Naive thymus-derived CD4-positive, alpha-beta T cell (primary cell): ENCODE data around the gene ZNF860. TPM values are rescaled to one million over a fixed set of nuclear protein-coding genes. Genes with fewer than 3 reads are reported as not detected.

Experiments
- ATAC-seq: fragments of 150-1000 bp; cut with Tn5 transposase; 2 replicates; pipeline ENCODE4 v1.10.0; 2021; ENCODE audit warnings: mild to moderate bottlenecking, moderate library complexity
- CTCF ChIA-PET: fragments of 350-600 bp; sonication (Branson Sonifier 250); formaldehyde crosslinking; loops from one replicate; lab custom pipeline; 2021; ENCODE audit warnings: antibody characterized with exemption; lab: Charles Lee
- POLR2A ChIA-PET: fragments of 350-600 bp; sonication (Branson Sonifier 250); formaldehyde crosslinking; loops from one replicate; lab custom pipeline; 2021; ENCODE audit warnings: antibody characterized with exemption, inconsistent platforms; lab: Charles Lee
- DNase-seq, 9 donors: peaks; one replicate each; pipeline versions ENCODE4 v3.0.0 to v3.0.0-alpha.2; 2020 to 2022; ENCODE audit warnings: mixed read lengths in 1 of 9
- H3K27ac ChIP-seq: one replicate; pipeline ENCODE4 v1.7.0; 2013; ENCODE audit warnings: mild to moderate bottlenecking, low read depth, low read length, moderate library complexity
- H3K27me3 ChIP-seq, 2 donors: one replicate each; pipeline ENCODE4 v1.7.0; 2013; ENCODE audit warnings: low read length in 2 of 2, mild to moderate bottlenecking in 2 of 2, moderate library complexity in 2 of 2; ENCODE audit not compliant: control insufficient read depth in 2 of 2, insufficient read depth in 2 of 2
- H3K36me3 ChIP-seq, 3 experiments: 1 replicate in 2 of 3; 2 replicates in 1 of 3; pipeline ENCODE4 v1.7.0; 2013; ENCODE audit warnings: low read length in 3 of 3, mild to moderate bottlenecking in 3 of 3, moderate library complexity in 1 of 3; ENCODE audit not compliant: insufficient read depth in 3 of 3, control insufficient read depth in 2 of 3
- H3K4me1 ChIP-seq, 2 donors: one replicate each; pipeline ENCODE4 v1.7.0; 2013; ENCODE audit warnings: low read length in 2 of 2, mild to moderate bottlenecking in 2 of 2, moderate library complexity in 1 of 2; ENCODE audit not compliant: control insufficient read depth in 2 of 2, insufficient read depth in 2 of 2
- H3K4me3 ChIP-seq: 2 replicates; pipeline ENCODE4 v1.7.0; 2013; ENCODE audit warnings: mild to moderate bottlenecking, low read length
- H3K9me3 ChIP-seq, 3 experiments: 1 replicate in 2 of 3; 2 replicates in 1 of 3; pipeline ENCODE4 v1.7.0; 2013; ENCODE audit warnings: low read length in 3 of 3; ENCODE audit not compliant: control insufficient read depth in 2 of 3
- H3K27ac Mint-ChIP-seq, 9 donors: one replicate each; pipeline ENCODE4 v1.8.0; 2020 to 2022; ENCODE audit warnings: mixed read lengths in 9 of 9, mild to moderate bottlenecking in 8 of 9, moderate library complexity in 5 of 9, inconsistent platforms in 2 of 9
- H3K27me3 Mint-ChIP-seq, 5 donors: one replicate each; pipeline ENCODE4 v1.8.0; 2021 to 2022; ENCODE audit warnings: mixed read lengths in 5 of 5, mild to moderate bottlenecking in 1 of 5
- H3K36me3 Mint-ChIP-seq, 5 donors: one replicate each; pipeline ENCODE4 v1.8.0; 2020 to 2022; ENCODE audit warnings: mixed read lengths in 5 of 5, mild to moderate bottlenecking in 3 of 5, inconsistent platforms in 1 of 5
- H3K4me1 Mint-ChIP-seq, 7 donors: one replicate each; pipeline ENCODE4 v1.8.0; 2020 to 2022; ENCODE audit warnings: mixed read lengths in 7 of 7, mild to moderate bottlenecking in 3 of 7, inconsistent platforms in 1 of 7
- H3K4me3 Mint-ChIP-seq, 10 donors: one replicate each; pipeline ENCODE4 v1.8.0; 2020 to 2022; ENCODE audit warnings: mild to moderate bottlenecking in 10 of 10, mixed read lengths in 10 of 10, moderate library complexity in 6 of 10, inconsistent platforms in 2 of 10
- H3K9me3 Mint-ChIP-seq, 11 donors: one replicate each; pipeline ENCODE4 v1.8.0; 2020 to 2022; ENCODE audit warnings: mixed read lengths in 11 of 11, mild to moderate bottlenecking in 4 of 11, inconsistent platforms in 1 of 11, moderate library complexity in 1 of 11
- intact Hi-C, 2 donors: fragments of 100-400 bp; cut with micrococcal nuclease; formaldehyde crosslinking; loops; one replicate each; pipeline ENCODE4 v1.15.1; 2023
- polyA plus RNA-seq, 2 donors: library from polyadenylated mRNA; unstranded; fragments of 300-500 nt; fragmentation: Illumina TruSeq; gene quantifications; one replicate each; pipeline ENCODE4 v1.2.3, GENCODE V29; 2021
- total RNA-seq, 6 experiments: library from RNA in 5 of 6; stranded (reverse) in 5 of 6; gene quantifications; 1 replicate in 5 of 6; 2 replicates in 1 of 6; pipeline ENCODE4 v1.2.3 and lab custom pipeline; 2021 to 2026

The ZNF860 gene
- total and polyA plus RNA-seq, 7 experiments from 2014 or later, result 0.11 to 0.32 (median 0.15) TPM; not detected in 4

DNA sequence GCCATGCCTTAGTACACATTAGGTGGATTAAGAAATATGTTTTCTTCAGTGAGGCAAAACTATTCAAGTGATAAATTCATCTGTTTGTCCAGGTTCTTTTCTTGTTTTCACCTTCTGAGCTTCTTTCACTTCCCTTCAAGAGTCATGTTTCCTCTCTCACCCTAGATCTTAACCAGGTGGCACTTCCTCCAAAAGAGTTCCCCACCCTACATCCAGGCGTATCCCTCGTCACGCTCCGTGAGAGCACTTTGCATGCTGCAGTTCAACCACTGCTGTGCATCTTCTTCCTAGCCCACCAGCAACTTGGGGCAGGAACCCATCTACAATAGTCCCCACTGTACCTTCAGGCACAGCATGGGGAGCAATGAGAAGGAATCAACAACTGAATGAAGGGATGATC lies 29.3 kb upstream of the ZNF860 start:
- Mint-ChIP-seq H3K27ac (peak overlapping the region in 1 of 9 donors; percentile 2), H3K4me3 (peak overlapping the region in 1 of 10 donors; percentile 25), H3K27me3 (peaks cover 0 to 12% (median 0%) of the 10 kb centered on the region in 5 donors), H3K9me3 (peaks cover 4 to 31% (median 14%) of the 10 kb centered on the region in 11 donors), H3K4me1 (peaks cover 0 to 5% (median 0%) of the 10 kb centered on the region in 7 donors), H3K36me3 (peaks cover 0 to 9% (median 5%) of the 10 kb centered on the region in 5 donors)
- H3K9me3 ChIP-seq, result peaks cover 0 to 8% (median 0%) of the 10 kb centered on the region in 3 experiments
- H3K4me3 ChIP-seq, result no peak overlapping the region
- H3K36me3 ChIP-seq, result no peaks in the 10 kb centered on the region
- no peak for DNase-seq
- H3K27ac ChIP-seq, result no peak overlapping the region
- ATAC-seq, result peak; percentile 54
- POLR2A ChIA-PET, result no interaction called here
- H3K27me3 ChIP-seq, result no peaks in the 10 kb centered on the region
- CTCF ChIA-PET, result no interaction called here
- no peaks in the 10 kb centered on the region for H3K4me1 ChIP-seq
- intact Hi-C loops, result no loop called here

GRCh38 chr3:31953091-31953490 lies 28.5 kb upstream of the ZNF860 start:
- ATAC-seq (no peak), DNase-seq (no peak)
- intact Hi-C loops, result no loop called here
- POLR2A ChIA-PET, result no interaction called here
- H3K27ac ChIP-seq, result no peak overlapping the region
- CTCF ChIA-PET, result interaction anchor here (0.5 kb wide), 1 partner anchor 1835 kb away, joined by 3 read pairs; no protein-coding TSS in a partner anchor
- peaks cover 0 to 5% (median 0%) of the 10 kb centered on the region in 7 donors for H3K4me1 Mint-ChIP-seq
- no peak overlapping the region for H3K4me3 Mint-ChIP-seq
- peaks cover 0 to 8% (median 0%) of the 10 kb centered on the region in 3 experiments for H3K9me3 ChIP-seq
- H3K4me1 ChIP-seq, result no peaks in the 10 kb centered on the region
- H3K27me3 ChIP-seq, result no peaks in the 10 kb centered on the region
- no peak overlapping the region for H3K27ac Mint-ChIP-seq
- H3K36me3 ChIP-seq, result no peaks in the 10 kb centered on the region
- H3K4me3 ChIP-seq, result no peak overlapping the region
- H3K27me3 Mint-ChIP-seq, result peaks cover 0 to 9% (median 0%) of the 10 kb centered on the region in 5 donors
- peaks cover 4 to 31% (median 14%) of the 10 kb centered on the region in 11 donors for H3K9me3 Mint-ChIP-seq
- peaks cover 0 to 9% (median 5%) of the 10 kb centered on the region in 5 donors for H3K36me3 Mint-ChIP-seq

- POLR2A ChIA-PET, result no interaction called here
- Mint-ChIP-seq H3K4me3 (no peak overlapping the region), H3K4me1 (peaks cover 0 to 5% (median 0%) of the 10 kb centered on the region in 7 donors), H3K36me3 (peaks cover 0 to 9% (median 5%) of the 10 kb centered on the region in 5 donors), H3K27ac (no peak overlapping the region), H3K27me3 (peaks cover 0 to 9% (median 0%) of the 10 kb centered on the region in 5 donors), H3K9me3 (peaks cover 4 to 30% (median 14%) of the 10 kb centered on the region in 11 donors)
- ATAC-seq (no peak), DNase-seq (no peak)
- Histone ChIP-seq H3K4me3 (no peak overlapping the region), H3K27me3 (no peaks in the 10 kb centered on the region), H3K27ac (no peak overlapping the region), H3K9me3 (peaks cover 0 to 8% (median 0%) of the 10 kb centered on the region in 3 experiments), H3K4me1 (no peaks in the 10 kb centered on the region), H3K36me3 (no peaks in the 10 kb centered on the region)
- CTCF ChIA-PET, result interaction anchor here (0.5 kb wide), 1 partner anchor 1835 kb away, joined by 3 read pairs; no protein-coding TSS in a partner anchor
- intact Hi-C loops, result no loop called here
These were observed 27.9 kb upstream of the ZNF860 start for GRCh38 chr3:31953636-31954035.

DNA sequence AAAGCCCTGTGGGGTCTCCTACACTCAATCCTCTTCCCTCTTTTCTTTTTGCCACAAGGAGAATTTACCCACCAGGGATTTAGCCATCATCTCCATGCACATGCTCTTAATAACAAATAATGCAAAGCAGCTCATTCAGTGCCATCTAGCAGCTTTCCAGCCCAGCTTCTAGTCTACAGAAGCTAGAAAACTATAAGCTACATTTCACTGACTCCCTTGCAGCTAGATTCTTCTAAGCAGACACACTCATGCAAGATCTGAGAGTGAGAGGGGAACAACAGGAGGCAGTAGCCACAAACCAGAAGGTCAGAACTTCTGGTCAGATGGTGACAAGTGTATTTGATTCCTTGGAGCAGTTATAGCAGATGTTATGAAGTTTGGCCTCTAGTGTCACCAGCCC lies 26.0 kb upstream of the ZNF860 start:
- H3K27ac ChIP-seq, result no peak overlapping the region
- peaks cover 0 to 8% (median 0%) of the 10 kb centered on the region in 3 experiments for H3K9me3 ChIP-seq
- DNase-seq (no peak), ATAC-seq (no peak)
- peaks cover 0 to 9% (median 5%) of the 10 kb centered on the region in 5 donors for H3K36me3 Mint-ChIP-seq
- H3K36me3 ChIP-seq, result no peaks in the 10 kb centered on the region
- H3K9me3 Mint-ChIP-seq, result peaks cover 3 to 23% (median 12%) of the 10 kb centered on the region in 11 donors
- H3K4me3 Mint-ChIP-seq, result no peak overlapping the region
- H3K4me1 ChIP-seq, result no peaks in the 10 kb centered on the region
- peaks cover 0 to 11% (median 0%) of the 10 kb centered on the region in 7 donors for H3K4me1 Mint-ChIP-seq
- no peaks in the 10 kb centered on the region for H3K27me3 ChIP-seq
- H3K27ac Mint-ChIP-seq, result no peak overlapping the region
- no peak overlapping the region for H3K4me3 ChIP-seq
- CTCF ChIA-PET, result no interaction called here
- POLR2A ChIA-PET, result no interaction called here
- intact Hi-C loops, result no loop called here
- peaks cover 0 to 9% (median 0%) of the 10 kb centered on the region in 5 donors for H3K27me3 Mint-ChIP-seq

- CTCF ChIA-PET, result no interaction called here
- no peak for ATAC-seq
- POLR2A ChIA-PET, result no interaction called here
- Mint-ChIP-seq H3K4me1 (peaks cover 0 to 17% (median 0%) of the 10 kb centered on the region in 7 donors), H3K27me3 (peaks cover 0 to 13% (median 0%) of the 10 kb centered on the region in 5 donors), H3K9me3 (peaks cover 3 to 20% (median 11%) of the 10 kb centered on the region in 11 donors), H3K27ac (no peak overlapping the region), H3K36me3 (peaks cover 0 to 9% (median 5%) of the 10 kb centered on the region in 5 donors), H3K4me3 (no peak overlapping the region)
- Histone ChIP-seq H3K27ac (no peak overlapping the region), H3K4me3 (no peak overlapping the region), H3K36me3 (no peaks in the 10 kb centered on the region), H3K4me1 (no peaks in the 10 kb centered on the region), H3K27me3 (no peaks in the 10 kb centered on the region), H3K9me3 (peaks cover 0 to 8% (median 0%) of the 10 kb centered on the region in 3 experiments)
- no peak for DNase-seq
- intact Hi-C loops, result no loop called here
These were observed 24.4 kb upstream of the ZNF860 start for GRCh38 chr3:31957106-31957505.

DNA sequence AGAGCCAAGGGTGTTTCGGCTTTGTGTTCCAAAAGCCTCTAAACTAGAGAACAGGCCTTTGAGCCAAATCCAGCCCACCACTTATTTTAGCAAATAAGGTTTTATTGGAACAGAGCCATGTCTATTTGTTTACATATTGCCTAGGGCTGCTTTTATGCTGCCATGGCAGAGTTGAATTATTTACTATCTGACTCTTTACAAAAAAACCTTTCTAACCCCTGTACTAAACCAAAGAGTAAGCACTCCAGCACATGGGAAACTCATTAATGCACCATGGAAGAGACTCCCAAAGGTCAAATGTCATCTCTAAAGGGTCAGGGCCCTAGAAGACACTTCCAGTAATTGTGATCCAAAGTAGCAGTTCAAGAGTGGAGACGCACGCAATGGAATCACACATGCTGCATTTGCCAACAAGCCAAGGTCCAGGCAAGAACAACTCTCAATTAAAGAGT lies 22.8 kb upstream of the ZNF860 start:
- DNase-seq, result no peak
- H3K9me3 ChIP-seq, result peaks cover 0 to 8% (median 0%) of the 10 kb centered on the region in 3 experiments
- POLR2A ChIA-PET, result no interaction called here
- H3K36me3 ChIP-seq, result no peaks in the 10 kb centered on the region
- intact Hi-C loops, result no loop called here
- no peak for ATAC-seq
- no peak overlapping the region for H3K4me3 ChIP-seq
- no peaks in the 10 kb centered on the region for H3K27me3 ChIP-seq
- no peak overlapping the region for H3K4me3 Mint-ChIP-seq
- peaks cover 3 to 20% (median 11%) of the 10 kb centered on the region in 11 donors for H3K9me3 Mint-ChIP-seq
- H3K27me3 Mint-ChIP-seq, result peaks cover 0 to 7% (median 0%) of the 10 kb centered on the region in 5 donors
- H3K27ac ChIP-seq, result no peak overlapping the region
- peaks cover 0 to 3% of the 10 kb centered on the region in 2 donors for H3K4me1 ChIP-seq
- H3K36me3 Mint-ChIP-seq, result peaks cover 0 to 10% (median 5%) of the 10 kb centered on the region in 5 donors
- H3K27ac Mint-ChIP-seq, result no peak overlapping the region
- peaks cover 5 to 21% (median 8%) of the 10 kb centered on the region in 7 donors for H3K4me1 Mint-ChIP-seq
- CTCF ChIA-PET, result no interaction called here
